RWPE1 (cell line): ENCODE measurements around the gene OSBPL10.

Experiments
- CTCF ChIA-PET: fragments of 350-600 bp; sonication (Branson Sonifier 250); formaldehyde crosslinking; extraction: SDS; loops from one replicate; lab custom pipeline; 2021; lab: Yijun Ruan, JAX
- POLR2A ChIA-PET: fragments of 400-600 bp; formaldehyde crosslinking; extraction: SDS; loops from one replicate; lab custom pipeline; 2020; ENCODE audit warnings: antibody characterized with exemption; ENCODE audit not compliant: low non-redundant PET; lab: Yijun Ruan, JAX
- DNase-seq: peaks from one replicate; pipeline ENCODE4 v3.0.0; 2012; ENCODE audit warnings: low spot score
- H3K27ac ChIP-seq: fragments of 450-650 bp; 2 replicates; pipeline ENCODE4 v1.5.1; 2017
- CTCF ChIP-seq: fragments of 450-650 bp; conservative IDR thresholded peaks from 2 replicates; pipeline ENCODE4 v1.5.1; 2017; ENCODE audit warnings: low read depth, mild to moderate bottlenecking

The OSBPL10 gene

GRCh38 chr3:31925271-31925630 lies 55.8 kb downstream of the OSBPL10 start:
- POLR2A ChIA-PET: no interaction called here
- CTCF ChIA-PET: no interaction called here
- DNase-seq: no peak
- TF ChIP-seq CTCF: no peak
- H3K27ac ChIP-seq: no peak overlapping the region

GRCh38 chr3:31924610-31925270 lies 56.3 kb downstream of the OSBPL10 start:
- no peak for DNase-seq
- TF ChIP-seq CTCF: no peak
- ChIA-PET POLR2A (no interaction called here), CTCF (no interaction called here)
- H3K27ac ChIP-seq: no peak overlapping the region

GRCh38 chr3:31922962-31923361 lies 58.1 kb downstream of the OSBPL10 start:
- no peak overlapping the region for H3K27ac ChIP-seq
- no peak for TF ChIP-seq CTCF
- CTCF ChIA-PET: no interaction called here
- POLR2A ChIA-PET: no interaction called here
- no peak for DNase-seq

- POLR2A ChIA-PET: no interaction called here
- H3K27ac ChIP-seq: no peak overlapping the region
- no peak for TF ChIP-seq CTCF
- no peak for DNase-seq
- CTCF ChIA-PET: no interaction called here
Measured at GRCh38 chr3:31921837-31922236, 59.2 kb downstream of the OSBPL10 start.

GRCh38 chr3:31920310-31920709 lies 60.8 kb downstream of the OSBPL10 start:
- no peak overlapping the region for H3K27ac ChIP-seq
- no peak for DNase-seq
- TF ChIP-seq CTCF: no peak
- CTCF ChIA-PET: no interaction called here
- POLR2A ChIA-PET: no interaction called here

- CTCF ChIA-PET: interaction anchor here (0.7 kb wide), 1 partner anchor 852 kb away, joined by 3 read pairs; no protein-coding TSS in a partner anchor
- no peak for TF ChIP-seq CTCF
- DNase-seq: no peak
- POLR2A ChIA-PET: no interaction called here
- H3K27ac ChIP-seq: no peak overlapping the region
Measured at GRCh38 chr3:31919528-31919927, 61.5 kb downstream of the OSBPL10 start.
